Measurements from ENCODE around the gene L3MBTL3.

L3MBTL3 gene

GRCh38 chr6:130120731-130121130 is 102.3 kb downstream of the L3MBTL3 start:
- H3K9me3 ChIP-seq (ENCODE audit: control insufficient read depth, low read length), result no peaks in the 10 kb centered on the region
- no peak for DNase-seq (ENCODE audit: low read depth)
- H3K9ac ChIP-seq (ENCODE audit: low read length), result no peak overlapping the region
- H3K36me3 ChIP-seq (ENCODE audit: control insufficient read depth, insufficient read depth, low read length, severe bottlenecking), result no peaks in the 10 kb centered on the region
- no peak overlapping the region for H3K4me3 ChIP-seq (ENCODE audit: low read length)
- peaks cover 15% of the 10 kb centered on the region for H3K4me1 ChIP-seq (ENCODE audit: control insufficient read depth, insufficient read depth, low read length)
- no peaks in the 10 kb centered on the region for H3K27me3 ChIP-seq (replicated peaks; ENCODE audit: control insufficient read depth, insufficient read depth, low read length)

- Histone ChIP-seq H3K9me3 (ENCODE audit: control insufficient read depth, low read length) (no peaks in the 10 kb centered on the region), H3K4me1 (ENCODE audit: control insufficient read depth, insufficient read depth, low read length) (peaks cover 15% of the 10 kb centered on the region), H3K36me3 (ENCODE audit: control insufficient read depth, insufficient read depth, low read length, severe bottlenecking) (no peaks in the 10 kb centered on the region), H3K4me3 (ENCODE audit: low read length) (no peak overlapping the region), H3K27me3 (replicated peaks; ENCODE audit: control insufficient read depth, insufficient read depth, low read length) (no peaks in the 10 kb centered on the region), H3K9ac (ENCODE audit: low read length) (no peak overlapping the region)
- DNase-seq (ENCODE audit: low read depth), result no peak
These were observed 103.9 kb downstream of the L3MBTL3 start for GRCh38 chr6:130122243-130122642.

DNA sequence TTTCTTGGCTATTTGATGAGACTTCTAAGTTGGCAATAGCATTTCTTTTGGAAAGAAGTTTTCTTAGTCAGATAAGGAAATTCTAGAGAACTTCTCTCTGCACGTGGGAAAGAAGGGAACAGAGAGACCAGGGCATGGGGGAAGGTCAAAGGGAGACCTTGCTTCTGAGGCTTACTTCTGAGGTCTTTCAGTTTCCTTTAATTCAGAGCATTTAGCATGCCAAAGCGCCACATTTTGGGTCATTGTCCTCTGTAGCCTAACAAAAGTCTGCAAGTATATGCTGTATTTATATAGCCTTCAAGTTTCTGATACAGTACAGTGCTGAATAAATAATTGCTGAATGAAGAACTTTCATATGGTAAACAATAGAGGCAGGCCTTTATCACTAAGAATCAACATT is 108.8 kb downstream of the L3MBTL3 start:
- H3K9me3 ChIP-seq (ENCODE audit: control insufficient read depth, low read length), result no peaks in the 10 kb centered on the region
- no peak overlapping the region for H3K4me3 ChIP-seq (ENCODE audit: low read length)
- H3K4me1 ChIP-seq (ENCODE audit: control insufficient read depth, insufficient read depth, low read length), result no peaks in the 10 kb centered on the region
- H3K36me3 ChIP-seq (ENCODE audit: control insufficient read depth, insufficient read depth, low read length, severe bottlenecking), result no peaks in the 10 kb centered on the region
- no peak overlapping the region for H3K9ac ChIP-seq (ENCODE audit: low read length)
- no peaks in the 10 kb centered on the region for H3K27me3 ChIP-seq (replicated peaks; ENCODE audit: control insufficient read depth, insufficient read depth, low read length)
- no peak for DNase-seq (ENCODE audit: low read depth)

DNA sequence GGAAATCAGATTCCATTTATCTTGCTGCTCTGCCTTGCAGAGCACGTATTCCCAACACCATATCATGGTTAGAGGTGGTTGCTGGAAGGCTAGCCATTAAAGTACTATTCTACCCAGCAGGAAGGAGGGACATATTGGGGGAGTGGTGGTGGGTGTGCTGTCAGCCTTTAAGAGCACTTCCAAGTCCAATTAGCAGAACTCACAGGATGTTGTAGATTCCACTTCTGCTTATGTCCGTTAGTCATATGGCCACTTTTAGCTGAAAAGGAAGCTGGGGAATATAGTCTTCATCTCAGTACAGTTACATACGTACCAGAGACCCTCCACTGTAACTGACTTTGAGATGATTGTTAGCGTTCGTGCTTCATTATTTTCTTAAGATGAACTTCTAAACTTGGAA is 109.9 kb downstream of the L3MBTL3 start:
- Histone ChIP-seq H3K27me3 (replicated peaks; ENCODE audit: control insufficient read depth, insufficient read depth, low read length) (no peaks in the 10 kb centered on the region), H3K4me1 (ENCODE audit: control insufficient read depth, insufficient read depth, low read length) (no peaks in the 10 kb centered on the region), H3K36me3 (ENCODE audit: control insufficient read depth, insufficient read depth, low read length, severe bottlenecking) (no peaks in the 10 kb centered on the region), H3K9me3 (ENCODE audit: control insufficient read depth, low read length) (no peaks in the 10 kb centered on the region), H3K9ac (ENCODE audit: low read length) (no peak overlapping the region), H3K4me3 (ENCODE audit: low read length) (no peak overlapping the region)
- no peak for DNase-seq (ENCODE audit: low read depth)

DNA sequence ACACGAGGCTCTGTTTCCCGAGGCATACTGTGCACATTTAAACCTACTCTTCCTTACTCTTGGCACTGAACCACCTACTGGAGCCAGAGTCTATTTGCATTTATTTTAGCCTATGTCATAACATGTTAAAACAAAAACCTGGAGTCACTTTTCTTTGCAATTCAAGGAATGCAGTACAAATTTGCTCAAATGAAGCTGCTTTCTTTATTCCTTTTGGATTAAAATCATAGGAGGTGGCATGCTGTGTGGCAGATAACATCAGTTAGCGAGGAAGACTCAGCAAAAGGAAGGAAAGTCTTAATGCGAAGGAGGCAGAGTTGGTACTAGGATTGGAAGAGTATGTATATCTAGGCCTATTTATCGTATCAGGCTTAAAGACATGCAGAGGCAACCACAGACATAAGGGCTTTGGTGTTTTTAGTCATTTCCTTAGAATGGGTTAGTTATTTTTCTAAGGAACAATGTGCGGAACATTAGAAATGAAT is 111.4 kb downstream of the L3MBTL3 start:
- H3K9me3 ChIP-seq (ENCODE audit: control insufficient read depth, low read length), result no peaks in the 10 kb centered on the region
- DNase-seq (ENCODE audit: low read depth), result peak; percentile 64
- no peaks in the 10 kb centered on the region for H3K36me3 ChIP-seq (ENCODE audit: control insufficient read depth, insufficient read depth, low read length, severe bottlenecking)
- H3K9ac ChIP-seq (ENCODE audit: low read length), result no peak overlapping the region
- H3K27me3 ChIP-seq (replicated peaks; ENCODE audit: control insufficient read depth, insufficient read depth, low read length), result no peaks in the 10 kb centered on the region
- no peak overlapping the region for H3K4me3 ChIP-seq (ENCODE audit: low read length)
- no peaks in the 10 kb centered on the region for H3K4me1 ChIP-seq (ENCODE audit: control insufficient read depth, insufficient read depth, low read length)

GRCh38 chr6:130132286-130132701 is 113.9 kb downstream of the L3MBTL3 start:
- H3K4me1 ChIP-seq (ENCODE audit: control insufficient read depth, insufficient read depth, low read length), result no peaks in the 10 kb centered on the region
- no peak overlapping the region for H3K9ac ChIP-seq (ENCODE audit: low read length)
- DNase-seq (ENCODE audit: low read depth), result no peak
- H3K36me3 ChIP-seq (ENCODE audit: control insufficient read depth, insufficient read depth, low read length, severe bottlenecking), result peaks cover 9% of the 10 kb centered on the region
- H3K9me3 ChIP-seq (ENCODE audit: control insufficient read depth, low read length), result no peaks in the 10 kb centered on the region
- no peak overlapping the region for H3K4me3 ChIP-seq (ENCODE audit: low read length)
- H3K27me3 ChIP-seq (replicated peaks; ENCODE audit: control insufficient read depth, insufficient read depth, low read length), result no peaks in the 10 kb centered on the region

DNA sequence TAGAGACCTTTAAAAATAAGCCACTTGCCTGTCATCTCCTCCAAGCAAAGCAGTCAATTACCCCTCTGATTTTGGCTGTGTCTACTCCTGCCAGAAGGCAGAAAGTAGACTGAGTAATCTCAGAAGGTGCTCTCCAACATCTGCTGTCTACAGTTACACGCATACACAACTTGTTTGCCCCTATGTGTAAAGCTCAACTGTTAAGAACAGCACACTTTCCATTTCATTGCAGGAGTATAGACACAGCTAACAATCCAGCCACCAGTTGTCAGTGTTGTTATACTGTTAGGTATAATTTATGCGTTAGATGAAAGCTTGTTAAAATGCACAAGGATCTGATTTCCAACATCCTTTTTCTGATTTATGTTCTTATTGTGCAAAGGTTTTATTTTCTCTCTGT is 116.2 kb downstream of the L3MBTL3 start:
- no peak for DNase-seq (ENCODE audit: low read depth)
- Histone ChIP-seq H3K27me3 (replicated peaks; ENCODE audit: control insufficient read depth, insufficient read depth, low read length) (no peaks in the 10 kb centered on the region), H3K4me3 (ENCODE audit: low read length) (no peak overlapping the region), H3K9me3 (ENCODE audit: control insufficient read depth, low read length) (no peaks in the 10 kb centered on the region), H3K36me3 (ENCODE audit: control insufficient read depth, insufficient read depth, low read length, severe bottlenecking) (peaks cover 9% of the 10 kb centered on the region), H3K4me1 (ENCODE audit: control insufficient read depth, insufficient read depth, low read length) (peaks cover 1% of the 10 kb centered on the region), H3K9ac (ENCODE audit: low read length) (no peak overlapping the region)

DNA sequence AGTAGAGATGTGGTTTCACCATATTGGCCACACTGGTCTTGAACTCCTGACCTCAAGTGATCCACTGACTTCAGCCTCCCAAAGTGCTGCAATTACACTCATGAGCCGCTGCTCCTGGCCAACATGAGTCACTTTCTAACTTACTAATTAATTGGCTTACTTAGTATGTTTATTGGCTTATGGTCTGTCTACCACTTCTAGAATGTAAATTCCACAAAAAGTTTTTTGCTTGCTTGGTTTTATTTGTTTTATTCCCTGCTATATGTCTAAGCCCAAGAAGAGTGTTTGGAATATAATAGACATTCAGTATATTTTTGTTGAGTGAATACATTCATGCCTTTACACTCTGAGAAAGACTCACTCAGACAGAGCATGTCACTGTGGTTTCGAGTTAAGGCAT is 118.4 kb downstream of the L3MBTL3 start:
- no peak for DNase-seq (ENCODE audit: low read depth)
- Histone ChIP-seq H3K4me3 (ENCODE audit: low read length) (no peak overlapping the region), H3K4me1 (ENCODE audit: control insufficient read depth, insufficient read depth, low read length) (peaks cover 13% of the 10 kb centered on the region), H3K27me3 (replicated peaks; ENCODE audit: control insufficient read depth, insufficient read depth, low read length) (no peaks in the 10 kb centered on the region), H3K36me3 (ENCODE audit: control insufficient read depth, insufficient read depth, low read length, severe bottlenecking) (peaks cover 9% of the 10 kb centered on the region), H3K9me3 (ENCODE audit: control insufficient read depth, low read length) (no peaks in the 10 kb centered on the region), H3K9ac (ENCODE audit: low read length) (no peak overlapping the region)

DNA sequence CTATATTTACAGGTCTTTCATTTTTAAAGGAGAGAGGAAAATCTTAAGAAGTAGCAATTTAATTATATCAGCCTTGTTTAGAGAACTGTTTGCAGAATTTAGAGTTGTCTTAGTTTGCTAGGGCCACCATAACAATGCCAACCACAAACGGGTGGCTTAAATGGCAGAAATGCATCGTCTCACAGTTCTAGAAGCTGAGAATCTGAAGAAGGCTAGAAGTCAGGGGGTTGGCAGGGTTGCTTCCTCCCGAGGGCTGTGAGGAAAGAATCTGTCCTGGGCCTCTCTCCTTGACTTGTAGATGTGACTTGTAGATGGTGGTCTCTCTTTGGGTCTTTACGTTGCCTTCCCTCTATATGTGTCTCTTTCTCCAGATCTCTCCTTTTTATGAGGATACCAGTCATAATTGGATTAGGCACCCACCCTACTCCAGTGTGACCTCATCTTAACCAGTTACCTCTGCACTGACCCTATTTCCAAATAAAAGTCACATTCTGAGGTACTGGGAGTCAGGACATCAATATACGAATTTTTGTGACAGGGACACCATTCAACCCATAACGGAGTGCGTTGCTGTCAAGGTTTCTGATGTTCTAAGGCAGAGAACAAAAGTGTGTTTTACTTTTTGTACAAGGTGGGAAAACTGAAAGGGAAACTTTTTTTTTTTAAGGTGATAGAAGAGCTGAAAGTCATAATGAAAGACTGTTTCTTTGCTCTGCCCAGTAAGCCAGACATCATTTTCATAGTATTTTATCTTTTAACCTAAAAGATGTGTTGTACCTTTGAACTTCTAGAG is 119.9 kb downstream of the L3MBTL3 start:
- Histone ChIP-seq H3K9me3 (ENCODE audit: control insufficient read depth, low read length) (no peaks in the 10 kb centered on the region), H3K4me3 (ENCODE audit: low read length) (no peak overlapping the region), H3K36me3 (ENCODE audit: control insufficient read depth, insufficient read depth, low read length, severe bottlenecking) (peaks cover 9% of the 10 kb centered on the region), H3K4me1 (ENCODE audit: control insufficient read depth, insufficient read depth, low read length) (peaks cover 13% of the 10 kb centered on the region), H3K9ac (ENCODE audit: low read length) (no peak overlapping the region), H3K27me3 (replicated peaks; ENCODE audit: control insufficient read depth, insufficient read depth, low read length) (no peaks in the 10 kb centered on the region)
- no peak for DNase-seq (ENCODE audit: low read depth)

DNA sequence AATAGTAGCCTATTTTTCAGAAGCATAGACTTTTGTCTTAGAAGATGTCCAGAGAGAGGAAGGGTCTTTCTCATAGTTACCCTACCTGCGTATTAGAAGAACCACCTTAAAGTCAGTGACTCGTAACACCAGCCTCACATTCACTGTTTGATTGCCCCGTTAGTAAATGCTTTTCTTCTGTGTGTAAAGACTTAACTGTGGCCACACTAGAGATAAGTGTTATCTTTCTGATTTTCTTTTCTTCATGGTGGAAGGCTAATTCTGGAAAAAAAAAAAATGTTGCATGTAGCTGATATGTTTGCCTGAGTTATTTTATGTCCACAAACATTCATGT is 120.5 kb downstream of the L3MBTL3 start:
- H3K4me3 ChIP-seq (ENCODE audit: low read length), result no peak overlapping the region

DNA sequence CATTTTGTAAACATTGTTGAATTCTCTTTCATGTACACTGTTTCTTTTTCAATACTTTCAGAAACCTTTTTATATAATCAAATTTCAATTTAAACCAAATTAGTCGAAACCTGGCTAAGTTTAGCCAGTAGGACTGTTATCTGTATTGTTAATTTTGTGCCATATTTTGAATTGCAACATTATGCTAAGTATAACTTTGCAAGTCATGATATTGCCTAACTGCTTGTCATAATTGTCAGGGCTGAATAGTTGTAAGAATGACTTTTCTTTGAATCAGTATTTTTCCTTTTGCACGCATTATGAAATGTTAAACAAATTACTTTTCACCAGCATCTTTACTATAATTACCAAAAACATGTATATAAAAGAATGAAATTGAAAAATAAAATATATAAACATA is 121.7 kb downstream of the L3MBTL3 start:
- peak; percentile 84 for DNase-seq (ENCODE audit: low read depth)
- H3K9ac ChIP-seq (ENCODE audit: low read length), result no peak overlapping the region
- no peaks in the 10 kb centered on the region for H3K9me3 ChIP-seq (ENCODE audit: control insufficient read depth, low read length)
- no peak overlapping the region for H3K4me3 ChIP-seq (ENCODE audit: low read length)
- peaks cover 13% of the 10 kb centered on the region for H3K4me1 ChIP-seq (ENCODE audit: control insufficient read depth, insufficient read depth, low read length)
- peaks cover 9% of the 10 kb centered on the region for H3K36me3 ChIP-seq (ENCODE audit: control insufficient read depth, insufficient read depth, low read length, severe bottlenecking)
- H3K27me3 ChIP-seq (replicated peaks; ENCODE audit: control insufficient read depth, insufficient read depth, low read length), result no peaks in the 10 kb centered on the region

More for the DNA sequence above, 120.5 kb downstream of the L3MBTL3 start:
- Histone ChIP-seq H3K27me3 (replicated peaks; ENCODE audit: control insufficient read depth, insufficient read depth, low read length) (no peaks in the 10 kb centered on the region), H3K4me1 (ENCODE audit: control insufficient read depth, insufficient read depth, low read length) (peaks cover 13% of the 10 kb centered on the region), H3K9me3 (ENCODE audit: control insufficient read depth, low read length) (no peaks in the 10 kb centered on the region), H3K36me3 (ENCODE audit: control insufficient read depth, insufficient read depth, low read length, severe bottlenecking) (peaks cover 9% of the 10 kb centered on the region), H3K9ac (ENCODE audit: low read length) (no peak overlapping the region)
- DNase-seq (ENCODE audit: low read depth), result no peak

- Histone ChIP-seq H3K36me3 (ENCODE audit: control insufficient read depth, insufficient read depth, low read length, severe bottlenecking) (no peaks in the 10 kb centered on the region), H3K4me1 (ENCODE audit: control insufficient read depth, insufficient read depth, low read length) (peaks cover 13% of the 10 kb centered on the region), H3K27me3 (replicated peaks; ENCODE audit: control insufficient read depth, insufficient read depth, low read length) (no peaks in the 10 kb centered on the region), H3K9me3 (ENCODE audit: control insufficient read depth, low read length) (no peaks in the 10 kb centered on the region), H3K4me3 (ENCODE audit: low read length) (no peak overlapping the region), H3K9ac (ENCODE audit: low read length) (no peak overlapping the region)
- peak; percentile 17 for DNase-seq (ENCODE audit: low read depth)
These were observed 125.3 kb downstream of the L3MBTL3 start for GRCh38 chr6:130143709-130144108.
